Retinal pigment epithelial cell (primary cell): ENCODE data around the gene CBY1.

ENCODE experiments used
- DNase-seq: peaks from one replicate; pipeline ENCODE4 v3.0.0-alpha.2; 2010; ENCODE audit warnings: low read depth
- H3K4me3 ChIP-seq: 2 replicates; pipeline ENCODE4 v1.5.1; 2011; ENCODE audit warnings: mild to moderate bottlenecking, low read length, control low read depth, moderate library complexity
- TF ChIP-seq, protein P1 (sequence below): conservative IDR thresholded peaks from 2 replicates; pipeline ENCODE4 v1.5.1; 2011; ENCODE audit warnings: low read depth, low read length, control low read depth, inconsistent platforms

CBY1 gene

DNA sequence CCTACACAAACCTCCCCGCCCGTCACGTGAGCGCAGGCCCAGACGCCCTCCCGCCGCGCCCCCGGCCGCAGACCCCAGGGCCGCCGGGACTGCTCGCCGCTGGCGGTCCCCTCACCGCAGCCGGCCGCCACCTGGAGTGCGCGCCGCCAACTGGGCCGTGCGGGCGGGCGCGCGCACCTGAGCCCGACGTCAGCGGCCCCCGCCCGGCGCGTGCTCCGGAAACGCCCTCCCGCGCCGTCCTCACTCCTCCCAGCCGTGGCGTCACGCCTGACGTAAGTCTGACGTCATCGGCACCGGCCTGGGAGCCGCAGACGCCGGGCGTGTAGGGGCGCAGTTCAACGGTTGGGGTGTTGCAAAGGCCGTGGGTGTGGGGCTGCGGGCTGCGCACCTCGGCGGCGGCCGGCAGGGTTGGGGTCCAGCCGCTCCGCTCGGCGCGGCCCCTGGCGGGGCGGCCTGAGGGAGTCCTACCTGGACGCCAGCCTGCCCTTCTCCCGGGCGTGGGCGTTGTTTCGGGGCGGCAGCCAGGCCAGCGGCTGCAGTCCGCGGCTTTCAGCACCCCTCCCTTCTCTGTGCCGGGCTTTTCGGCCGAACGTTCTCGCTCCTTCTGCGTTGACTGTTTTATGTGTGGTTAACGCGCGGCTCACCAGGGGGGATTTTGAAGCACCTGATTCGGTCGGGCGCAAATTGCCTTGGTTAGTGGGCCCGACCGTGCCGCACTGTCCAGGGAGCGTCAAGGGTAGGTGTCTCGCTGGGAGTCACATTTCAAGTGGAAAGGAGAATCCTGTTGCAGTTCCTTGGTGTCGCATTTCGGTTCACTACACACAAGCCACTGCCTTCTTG is 44.6 kb downstream of the CBY1 start, which contains the start of gene JOSD1:
JOSD1 (minus strand) TSS at position 155 of the 840 bp plus-strand sequence. CDS start 956 bp downstream, outside the sequence.
- peak; percentile 76 for DNase-seq
- peak within 1 kb of the TSS; percentile 67 for H3K4me3 ChIP-seq
- TF ChIP-seq, protein P1, sequence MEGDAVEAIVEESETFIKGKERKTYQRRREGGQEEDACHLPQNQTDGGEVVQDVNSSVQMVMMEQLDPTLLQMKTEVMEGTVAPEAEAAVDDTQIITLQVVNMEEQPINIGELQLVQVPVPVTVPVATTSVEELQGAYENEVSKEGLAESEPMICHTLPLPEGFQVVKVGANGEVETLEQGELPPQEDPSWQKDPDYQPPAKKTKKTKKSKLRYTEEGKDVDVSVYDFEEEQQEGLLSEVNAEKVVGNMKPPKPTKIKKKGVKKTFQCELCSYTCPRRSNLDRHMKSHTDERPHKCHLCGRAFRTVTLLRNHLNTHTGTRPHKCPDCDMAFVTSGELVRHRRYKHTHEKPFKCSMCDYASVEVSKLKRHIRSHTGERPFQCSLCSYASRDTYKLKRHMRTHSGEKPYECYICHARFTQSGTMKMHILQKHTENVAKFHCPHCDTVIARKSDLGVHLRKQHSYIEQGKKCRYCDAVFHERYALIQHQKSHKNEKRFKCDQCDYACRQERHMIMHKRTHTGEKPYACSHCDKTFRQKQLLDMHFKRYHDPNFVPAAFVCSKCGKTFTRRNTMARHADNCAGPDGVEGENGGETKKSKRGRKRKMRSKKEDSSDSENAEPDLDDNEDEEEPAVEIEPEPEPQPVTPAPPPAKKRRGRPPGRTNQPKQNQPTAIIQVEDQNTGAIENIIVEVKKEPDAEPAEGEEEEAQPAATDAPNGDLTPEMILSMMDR, result no peak

DNA sequence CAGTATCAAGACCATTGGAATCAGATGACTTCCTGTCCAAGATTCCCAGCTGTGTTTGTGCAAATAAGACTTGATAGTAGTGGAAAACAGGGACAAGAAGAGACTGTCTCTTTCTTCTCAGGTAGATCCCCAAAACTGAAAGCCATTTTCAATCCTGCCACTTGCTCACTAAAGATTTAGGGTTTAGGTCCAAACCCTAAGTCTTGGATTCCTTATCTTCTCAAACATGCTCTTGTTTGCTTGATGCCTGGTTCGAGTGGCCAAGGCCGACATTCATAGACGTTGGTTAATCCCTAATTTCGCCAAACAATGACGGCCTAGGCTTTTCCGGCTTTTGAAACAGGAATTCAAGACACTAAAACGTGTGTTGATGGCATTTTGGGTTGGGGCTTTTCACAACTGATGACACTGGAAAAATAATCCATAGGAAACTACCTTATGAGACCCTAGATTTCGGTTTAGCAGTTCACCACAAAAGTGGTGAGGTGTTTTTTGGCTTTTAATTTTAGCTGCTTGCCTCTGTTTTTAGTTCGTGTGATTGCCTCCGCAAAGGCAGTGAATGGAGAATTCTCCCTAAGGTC is 48.3 kb downstream of the CBY1 start:
- no peak for DNase-seq
- TF ChIP-seq, protein P1, result no peak
- peak overlapping the region; percentile 49 for H3K4me3 ChIP-seq

DNA sequence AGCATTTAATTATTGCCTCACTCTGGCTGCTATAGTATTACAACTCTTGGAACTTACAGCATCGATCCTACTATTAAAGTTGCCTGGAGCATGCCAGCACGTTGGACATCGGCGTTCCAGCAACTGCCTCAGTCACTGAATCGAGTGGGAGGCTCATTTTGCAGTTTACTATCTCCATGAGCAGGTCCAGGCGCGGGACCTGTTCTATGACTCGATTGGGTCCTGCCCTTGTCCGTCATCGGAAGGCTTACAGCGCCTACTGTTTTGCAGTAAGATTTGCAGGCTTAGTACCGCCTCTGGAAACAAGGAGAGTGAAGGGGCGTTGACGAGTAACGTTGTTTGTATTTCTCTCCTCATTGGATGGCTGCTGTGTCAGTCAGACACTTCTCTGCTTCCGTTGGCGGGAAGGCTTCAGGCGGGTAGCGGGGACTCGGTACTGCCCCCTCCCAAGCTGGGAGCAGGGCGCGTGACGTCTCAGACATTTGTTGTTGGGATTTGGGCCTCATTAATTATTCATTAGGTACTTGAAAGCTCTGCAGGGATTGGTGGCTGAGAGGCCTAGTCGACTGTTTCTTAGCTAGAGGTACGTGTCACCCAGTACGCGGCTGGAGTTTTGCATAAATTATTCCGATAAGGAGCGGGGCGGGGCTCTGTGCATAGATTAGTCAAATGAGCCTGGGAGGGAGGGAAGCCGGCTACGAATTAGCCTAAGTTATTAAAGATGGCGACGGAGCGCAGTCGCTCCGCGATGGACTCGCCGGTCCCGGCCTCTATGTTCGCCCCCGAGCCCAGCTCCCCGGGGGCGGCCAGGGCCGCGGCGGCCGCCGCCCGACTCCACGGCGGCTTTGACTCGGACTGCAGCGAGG is 49.0 kb downstream of the CBY1 start, which contains the start of gene GTPBP1:
GTPBP1 (plus strand) TSS at position 710 of the 866 bp plus-strand sequence; CDS start at position 722, 12 bp downstream.
- TF ChIP-seq, protein P1, result no peak
- DNase-seq, result peak; percentile 100

DNA sequence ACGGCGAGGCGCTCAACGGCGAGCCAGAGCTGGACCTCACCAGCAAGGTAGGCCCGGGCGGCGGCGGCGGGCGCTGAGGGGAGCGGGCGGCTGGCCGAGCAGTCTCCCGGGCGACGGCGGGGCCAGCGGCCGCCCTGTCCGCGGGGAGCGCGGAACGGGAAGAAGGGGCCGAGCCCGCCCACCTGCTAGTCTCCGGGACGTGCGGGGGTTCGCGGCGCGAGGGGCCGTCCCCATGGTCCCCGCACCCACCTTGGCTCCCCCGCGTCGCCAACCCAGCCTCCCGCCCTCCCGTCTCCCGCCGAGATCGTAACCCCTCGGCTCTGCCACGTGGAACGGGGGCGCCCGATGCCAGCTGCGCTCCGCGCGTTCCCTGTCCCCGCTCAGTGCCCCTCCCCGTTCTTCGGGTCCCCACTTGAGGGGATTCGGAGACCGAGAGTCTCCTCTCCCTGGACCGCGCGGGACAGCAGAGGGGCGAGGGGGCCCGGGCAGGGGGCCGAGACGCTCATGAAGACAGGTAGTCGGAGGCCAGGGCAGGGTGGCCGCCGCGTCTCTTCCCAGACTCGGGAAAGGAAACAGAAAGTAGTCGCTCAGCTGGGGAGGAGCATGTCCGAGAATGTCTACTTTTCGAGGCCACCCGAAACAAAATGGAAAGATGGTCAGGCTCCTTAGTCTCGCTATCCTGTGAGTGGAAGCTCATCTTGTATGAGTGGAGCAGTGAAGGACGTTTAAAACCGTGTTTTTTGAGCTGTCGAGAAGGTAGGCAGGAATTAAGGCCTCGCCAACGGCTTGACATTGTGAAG is 49.9 kb downstream of the CBY1 start:
- peak overlapping the region; percentile 70 for H3K4me3 ChIP-seq
- no peak for DNase-seq
- TF ChIP-seq, protein P1, result no peak

More for the DNA sequence above, 49.0 kb downstream of the CBY1 start, which contains the start of gene GTPBP1:
- peak within 1 kb of the TSS; percentile 70 for H3K4me3 ChIP-seq

DNA sequence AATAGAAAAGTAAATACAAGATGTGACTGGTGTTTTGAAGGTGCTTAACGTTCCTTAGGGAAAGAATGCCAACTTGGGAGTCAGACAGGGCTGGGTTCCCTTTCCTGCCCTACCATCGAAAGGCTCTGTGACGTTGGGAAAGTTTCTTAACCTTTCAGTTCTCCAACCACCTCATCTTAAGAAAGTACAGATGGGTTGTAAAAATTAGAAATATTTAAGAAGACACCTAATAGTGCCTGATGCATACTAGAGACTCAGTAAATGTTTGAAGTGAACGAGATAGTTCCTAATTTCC is 50.4 kb downstream of the CBY1 start:
- peak overlapping the region; percentile 70 for H3K4me3 ChIP-seq
- no peak for DNase-seq
- TF ChIP-seq, protein P1, result no peak

DNA sequence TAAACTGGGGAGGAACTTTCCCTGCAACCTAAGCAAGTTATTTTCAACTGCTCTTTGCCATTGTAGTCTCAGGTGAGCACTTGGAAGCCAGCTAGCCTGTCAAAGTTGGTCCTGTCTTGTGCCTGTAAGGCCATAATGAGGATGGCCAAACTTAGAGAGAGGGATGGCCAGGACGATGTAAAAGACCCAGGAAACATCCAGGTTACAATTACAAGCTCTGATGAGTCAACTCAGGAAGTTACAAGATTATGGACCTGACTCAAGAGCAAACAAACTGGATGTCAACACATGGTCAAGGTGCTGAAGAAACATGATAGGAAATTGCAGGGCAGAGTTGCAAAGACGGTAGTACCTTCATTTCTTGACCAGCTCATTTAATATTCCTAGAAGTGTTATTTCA is 50.9 kb downstream of the CBY1 start:
- DNase-seq, result no peak

More for the DNA sequence above, 50.9 kb downstream of the CBY1 start:
- TF ChIP-seq, protein P1, result no peak
- H3K4me3 ChIP-seq, result peak overlapping the region; percentile 70
